ENCODE measurements around the gene MUTYH. TPM values are rescaled to one million over a fixed set of nuclear protein-coding genes. Genes with fewer than 3 reads are reported as not detected.

The MUTYH gene
- total RNA-seq, 1 experiment from 2014 or later = 13.0 TPM

DNA sequence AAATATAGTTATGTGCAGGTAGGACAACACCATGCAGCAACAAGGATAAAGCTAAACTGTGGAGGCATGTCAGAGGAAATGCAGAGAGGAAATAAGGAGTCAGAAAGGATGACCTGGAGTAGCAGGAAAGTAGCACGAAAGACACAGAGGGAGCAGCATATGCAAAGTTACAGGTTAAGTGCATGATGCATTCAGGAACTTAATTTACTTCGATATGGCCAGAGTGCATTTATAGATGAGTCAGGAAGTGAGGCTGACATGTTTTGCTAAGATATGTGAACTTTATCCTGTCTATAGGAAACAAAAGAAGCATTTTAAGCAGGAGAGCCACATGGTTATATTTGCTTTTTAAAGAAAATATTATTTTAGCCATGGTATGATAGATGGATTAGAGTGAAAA lies 15.4 kb upstream of the MUTYH start:
- in situ Hi-C loops (cut with HindIII; ENCODE audit: low pct_unique_long_range_greater_than_20kb, low sequenced_read_pairs) = no loop called here
- no peak for DNase-seq (ENCODE audit: low read depth, low spot score)

GRCh38 chr1:45354838-45355237 lies 14.6 kb upstream of the MUTYH start:
- in situ Hi-C loops (cut with HindIII; ENCODE audit: low pct_unique_long_range_greater_than_20kb, low sequenced_read_pairs) = no loop called here
- no peak for DNase-seq (ENCODE audit: low read depth, low spot score)

DNA sequence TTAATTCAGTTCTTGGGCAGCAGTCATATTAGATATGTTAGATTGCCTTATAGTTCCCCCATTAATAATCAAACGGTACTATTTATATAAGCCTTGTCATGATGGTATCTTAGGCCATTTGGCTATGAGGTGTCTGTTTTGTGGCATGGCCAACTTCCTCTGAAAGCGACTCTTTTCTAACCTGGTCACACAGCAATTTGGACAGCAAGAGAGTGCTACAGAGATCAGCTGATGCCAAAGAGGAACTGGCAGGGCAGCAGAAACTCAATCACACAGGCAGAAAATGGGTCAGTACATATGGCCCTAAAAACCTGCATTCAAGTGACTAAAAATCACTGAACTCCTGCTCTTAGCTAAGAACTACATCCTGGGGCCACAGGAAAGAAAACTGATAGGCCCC lies 13.4 kb upstream of the MUTYH start:
- no peak for DNase-seq (ENCODE audit: low read depth, low spot score)
- in situ Hi-C loops (cut with HindIII; ENCODE audit: low pct_unique_long_range_greater_than_20kb, low sequenced_read_pairs) = no loop called here

GRCh38 chr1:45351508-45351907 lies 11.3 kb upstream of the MUTYH start:
- in situ Hi-C loops (cut with HindIII; ENCODE audit: low pct_unique_long_range_greater_than_20kb, low sequenced_read_pairs) = no loop called here
- DNase-seq (ENCODE audit: low read depth, low spot score) = no peak

- peak; percentile 60 for DNase-seq (ENCODE audit: low read depth, low spot score)
- in situ Hi-C loops (cut with HindIII; ENCODE audit: low pct_unique_long_range_greater_than_20kb, low sequenced_read_pairs) = no loop called here
These were observed 8.9 kb upstream of the MUTYH start for GRCh38 chr1:45348966-45349677.

GRCh38 chr1:45348609-45348965 lies 8.3 kb upstream of the MUTYH start:
- DNase-seq (ENCODE audit: low read depth, low spot score) = no peak
- in situ Hi-C loops (cut with HindIII; ENCODE audit: low pct_unique_long_range_greater_than_20kb, low sequenced_read_pairs) = no loop called here

- in situ Hi-C loops (cut with HindIII; ENCODE audit: low pct_unique_long_range_greater_than_20kb, low sequenced_read_pairs) = no loop called here
- no peak for DNase-seq (ENCODE audit: low read depth, low spot score)
These were observed 7.8 kb upstream of the MUTYH start for GRCh38 chr1:45348020-45348419.

DNA sequence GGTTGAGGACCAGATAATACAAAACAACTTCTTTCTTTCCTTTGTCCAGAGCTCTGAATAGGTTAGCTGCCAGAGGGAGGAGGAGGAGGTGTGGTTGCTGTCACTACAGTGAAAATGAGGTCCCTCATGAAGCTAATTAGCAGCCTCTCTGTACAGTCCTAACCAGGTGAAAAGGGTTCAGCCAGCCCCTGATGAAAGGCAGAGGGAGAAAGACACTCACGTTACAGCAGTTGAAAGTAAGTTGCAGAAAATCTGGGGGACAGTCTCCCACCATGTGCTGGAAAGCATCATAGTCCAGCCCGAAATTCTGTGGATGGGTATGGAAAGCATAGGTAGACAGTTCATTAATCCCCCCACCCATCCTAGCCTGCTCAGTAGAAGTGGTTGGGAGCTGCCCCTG lies 6.2 kb upstream of the MUTYH start:
- in situ Hi-C loops (cut with HindIII; ENCODE audit: low pct_unique_long_range_greater_than_20kb, low sequenced_read_pairs) = no loop called here
- no peak for DNase-seq (ENCODE audit: low read depth, low spot score)

- no peak for DNase-seq (ENCODE audit: low read depth, low spot score)
- in situ Hi-C loops (cut with HindIII; ENCODE audit: low pct_unique_long_range_greater_than_20kb, low sequenced_read_pairs) = no loop called here
These were observed 4.8 kb upstream of the MUTYH start for GRCh38 chr1:45345014-45345413.

DNA sequence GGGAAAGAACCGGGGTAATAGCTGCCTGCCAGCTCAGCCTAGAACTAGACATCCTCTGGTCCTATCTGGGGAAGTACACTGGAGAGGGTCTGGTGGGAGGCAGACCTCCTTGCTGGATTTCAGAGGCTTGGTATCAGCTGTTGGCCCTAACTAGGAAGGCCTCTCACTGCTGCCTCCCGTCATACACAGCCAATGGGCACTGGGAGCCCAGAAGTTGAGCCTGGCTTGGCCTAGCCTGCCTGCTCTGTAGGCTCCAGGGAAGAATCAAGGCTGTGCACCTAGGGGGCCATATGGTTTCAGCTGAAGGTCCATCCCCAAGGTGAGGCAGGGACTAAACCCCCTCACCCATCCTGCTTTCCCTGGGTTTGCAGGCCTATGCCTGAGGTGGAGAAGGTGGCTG lies 4.3 kb upstream of the MUTYH start:
- in situ Hi-C loops (cut with HindIII; ENCODE audit: low pct_unique_long_range_greater_than_20kb, low sequenced_read_pairs) = no loop called here
- no peak for DNase-seq (ENCODE audit: low read depth, low spot score)

DNA sequence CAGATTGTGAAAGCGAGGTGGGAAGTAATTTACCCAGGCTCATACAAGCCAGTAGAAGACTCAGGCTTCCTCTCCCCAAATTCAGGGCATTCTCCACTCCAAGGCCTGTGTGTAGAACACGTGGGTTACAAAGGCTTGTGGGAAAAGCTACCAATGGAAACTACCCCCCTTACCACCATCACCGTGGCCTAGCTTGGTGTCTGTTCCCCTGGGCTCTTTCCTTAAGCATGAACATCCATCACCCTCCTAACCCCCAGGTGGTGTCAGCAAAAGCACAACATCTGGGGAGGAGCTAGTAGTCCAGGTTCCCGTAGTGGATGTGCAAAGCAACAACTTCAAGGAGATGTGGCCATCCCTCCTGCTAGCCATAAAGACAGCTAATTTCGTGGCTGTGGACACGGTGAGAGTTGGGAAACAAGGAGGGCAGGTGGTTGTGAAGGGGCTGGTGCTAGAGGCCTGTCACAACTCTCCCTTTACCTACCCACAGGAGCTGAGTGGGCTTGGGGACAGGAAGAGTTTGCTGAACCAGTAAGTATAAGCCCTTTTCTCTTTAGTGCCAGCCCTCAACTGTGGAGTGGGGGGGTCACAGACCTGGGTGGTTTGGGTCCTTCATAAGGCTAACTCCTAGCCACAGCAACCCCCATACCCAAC lies 701 bp upstream of the MUTYH start:
- peak; percentile 27 for DNase-seq (ENCODE audit: low read depth, low spot score)
- in situ Hi-C loops (cut with HindIII; ENCODE audit: low pct_unique_long_range_greater_than_20kb, low sequenced_read_pairs) = no loop called here

- no peak for DNase-seq (ENCODE audit: low read depth, low spot score)
- in situ Hi-C loops (cut with HindIII; ENCODE audit: low pct_unique_long_range_greater_than_20kb, low sequenced_read_pairs) = no loop called here
These were observed 2.5 kb downstream of the MUTYH start for GRCh38 chr1:45337630-45338325.

DNA sequence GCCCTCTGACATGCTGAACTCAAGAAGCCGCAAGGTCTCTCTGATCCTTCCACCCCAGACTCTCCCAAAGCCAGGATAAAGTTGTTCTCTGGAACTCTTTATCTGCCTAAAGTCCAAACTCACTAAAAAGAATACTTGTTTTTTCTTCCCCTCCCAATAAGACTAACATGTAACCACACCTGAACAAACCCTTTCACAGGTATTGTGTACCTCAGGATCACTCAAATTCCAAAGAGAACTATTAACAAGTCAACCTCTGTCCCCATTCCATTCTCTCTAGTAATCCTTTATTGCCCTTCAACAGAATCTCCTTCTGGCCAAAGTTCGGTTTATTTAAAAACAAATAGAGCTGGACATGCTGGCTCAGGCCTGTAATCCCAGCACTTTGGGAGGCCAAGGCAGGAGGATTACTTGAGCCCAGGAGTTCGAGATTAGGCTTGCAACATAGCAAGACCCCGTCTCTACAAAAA lies 4.3 kb downstream of the MUTYH start:
- no peak for DNase-seq (ENCODE audit: low read depth, low spot score)
- in situ Hi-C loops (cut with HindIII; ENCODE audit: low pct_unique_long_range_greater_than_20kb, low sequenced_read_pairs) = no loop called here

- peak; percentile 68 for DNase-seq (ENCODE audit: low read depth, low spot score)
- in situ Hi-C loops (cut with HindIII; ENCODE audit: low pct_unique_long_range_greater_than_20kb, low sequenced_read_pairs) = no loop called here
These were observed 5.7 kb downstream of the MUTYH start for GRCh38 chr1:45334308-45335245.

DNA sequence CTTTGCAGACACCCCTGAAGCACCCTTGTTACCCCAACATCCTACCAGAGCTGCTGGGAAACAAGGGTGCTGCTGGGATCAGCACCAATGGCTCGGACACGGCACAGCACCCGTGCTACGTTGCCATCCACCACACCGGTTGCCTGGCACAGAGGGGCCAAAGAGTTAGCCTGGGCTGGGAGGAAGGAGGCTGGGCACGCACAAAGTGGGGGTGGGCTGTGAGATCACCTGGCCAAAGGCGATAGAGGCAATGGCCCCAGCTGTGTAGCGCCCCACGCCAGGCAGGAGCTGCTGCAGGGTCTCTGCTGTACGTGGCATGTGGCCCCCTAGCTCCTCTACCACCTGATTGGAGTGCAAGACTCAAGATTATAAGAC lies 7.9 kb downstream of the MUTYH start:
- in situ Hi-C loops (cut with HindIII; ENCODE audit: low pct_unique_long_range_greater_than_20kb, low sequenced_read_pairs) = no loop called here
- DNase-seq (ENCODE audit: low read depth, low spot score) = no peak

DNA sequence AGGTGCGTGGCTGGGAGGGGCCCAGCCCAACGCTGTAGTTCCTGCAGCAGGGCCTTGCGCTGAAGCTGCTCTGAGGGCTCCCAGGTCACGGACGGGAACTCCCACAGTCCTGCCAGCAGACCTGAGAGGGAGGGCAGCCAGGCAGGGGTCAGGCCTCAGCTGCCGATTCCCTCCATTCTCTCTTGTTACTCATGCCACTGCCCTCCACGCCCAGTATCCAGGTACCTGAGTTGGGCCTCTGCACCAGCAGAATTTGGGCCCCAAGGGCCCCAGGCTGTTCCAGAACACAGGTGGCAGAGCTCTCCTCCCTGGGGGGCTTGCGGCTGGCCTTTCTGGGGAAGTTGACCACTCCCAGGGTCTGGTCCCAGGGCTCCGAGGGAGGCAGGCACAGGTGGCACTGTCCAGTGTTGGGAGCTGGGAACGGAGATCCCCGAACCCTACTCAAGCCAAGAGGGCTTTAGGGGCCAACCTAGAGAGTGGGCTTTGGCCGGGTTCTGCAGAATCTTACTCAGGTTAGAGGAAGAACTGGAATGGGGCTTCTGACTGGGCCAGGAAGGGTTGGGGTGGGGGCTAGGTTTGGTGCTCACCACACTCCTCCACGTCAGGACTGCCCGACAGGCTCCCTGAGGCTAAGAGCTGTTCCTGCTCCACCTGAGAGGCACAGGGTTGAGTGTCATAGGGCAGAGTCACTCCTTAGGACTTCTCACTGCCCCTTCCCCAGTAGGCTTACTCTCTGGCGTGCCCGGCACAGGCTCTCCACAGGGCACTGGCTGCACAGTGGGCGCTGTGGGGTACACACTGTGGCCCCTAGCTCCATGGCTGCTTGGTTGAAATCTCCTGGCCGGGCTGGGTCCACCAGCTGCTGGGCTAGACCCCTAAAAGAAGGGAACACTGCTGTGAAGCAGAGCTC lies 8.5 kb downstream of the MUTYH start:
- DNase-seq (ENCODE audit: low read depth, low spot score) = no peak
- in situ Hi-C loops (cut with HindIII; ENCODE audit: low pct_unique_long_range_greater_than_20kb, low sequenced_read_pairs) = no loop called here

DNA sequence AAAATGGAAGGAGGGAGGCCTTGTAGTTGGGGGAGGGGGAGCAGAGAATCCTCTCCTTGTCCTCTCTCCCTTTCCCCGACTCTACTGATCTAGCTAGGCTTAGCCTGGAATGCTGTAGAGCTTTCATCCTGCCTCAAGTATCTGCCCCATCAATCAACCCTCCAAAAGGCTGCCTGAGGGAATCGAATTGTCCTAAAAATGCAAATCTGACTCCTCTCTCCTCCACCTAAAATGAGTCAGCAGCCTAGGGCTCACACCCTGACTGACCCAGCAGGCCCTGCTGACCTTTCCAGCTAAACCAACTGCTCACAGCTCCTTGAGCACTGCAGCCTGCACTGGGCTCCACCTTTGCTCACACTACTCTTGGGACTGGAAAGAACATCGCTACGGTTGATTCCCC lies 10.8 kb downstream of the MUTYH start:
- in situ Hi-C loops (cut with HindIII; ENCODE audit: low pct_unique_long_range_greater_than_20kb, low sequenced_read_pairs) = no loop called here
- DNase-seq (ENCODE audit: low read depth, low spot score) = peak; percentile 39
